ENCODE results near the gene UNKL.

The UNKL gene

GRCh38 chr16:1320097-1320496 is 94.4 kb downstream of the UNKL start:
- H2BK120ac ChIP-seq (ENCODE audit: insufficient read depth, low read length, poor library complexity): no peak overlapping the region
- peaks cover 4% of the 10 kb centered on the region for H3K9me3 ChIP-seq (ENCODE audit: insufficient read depth, low read depth, low read length)
- no peak for DNase-seq
- no peak overlapping the region for H3K9ac ChIP-seq (ENCODE audit: low read length)
- no peak overlapping the region for H3K14ac ChIP-seq (ENCODE audit: low read length)
- H3K27me3 ChIP-seq (ENCODE audit: insufficient read depth, low read length): no peaks in the 10 kb centered on the region
- H3K27ac ChIP-seq (ENCODE audit: low read depth, low read length): no peak overlapping the region
- no peak overlapping the region for H2AK5ac ChIP-seq (ENCODE audit: low read length)
- H2BK5ac ChIP-seq (ENCODE audit: low read depth, low read length, poor library complexity): no peak overlapping the region
- H3K23ac ChIP-seq (ENCODE audit: low read length): no peak overlapping the region
- no peaks in the 10 kb centered on the region for H3K79me1 ChIP-seq (ENCODE audit: low read length)
- H2BK12ac ChIP-seq (ENCODE audit: low read length): no peak overlapping the region
- H4K8ac ChIP-seq (ENCODE audit: low read depth, low read length): no peak overlapping the region
- H3K36me3 ChIP-seq (ENCODE audit: control insufficient read depth in 1 of 2, insufficient read depth in 2 of 2, low read length in 2 of 2): peaks cover 90 to 91% of the 10 kb centered on the region in 2 experiments
- no peaks in the 10 kb centered on the region for H3K79me2 ChIP-seq (ENCODE audit: control insufficient read depth, insufficient read depth, low read length, poor library complexity)
- H3K4ac ChIP-seq (ENCODE audit: low read depth, low read length): no peak overlapping the region
- no peak overlapping the region for H4K12ac ChIP-seq (ENCODE audit: low read depth, low read length)
- no CpG with 5 or more reads among the region's 12 CpGs for WGBS (ENCODE audit: extremely low coverage, insufficient coverage, insufficient read length)
- no peak overlapping the region for H4K91ac ChIP-seq (ENCODE audit: low read depth, low read length)
- no peak overlapping the region for H3K18ac ChIP-seq (ENCODE audit: low read length)
- H3K4me1 ChIP-seq (ENCODE audit: control insufficient read depth in 1 of 2, insufficient read depth in 2 of 2, low read length in 2 of 2): no peaks in the 10 kb centered on the region
- H2AFZ ChIP-seq (ENCODE audit: insufficient read depth, low read length, poor library complexity): no peak overlapping the region
- H3K4me2 ChIP-seq (ENCODE audit: low read length): no peak overlapping the region
- no peak overlapping the region for H3K4me3 ChIP-seq (ENCODE audit: low read depth, low read length)

- H4K91ac ChIP-seq (ENCODE audit: low read depth, low read length): no peak overlapping the region
These were observed 95.5 kb downstream of the UNKL start for GRCh38 chr16:1319041-1319440.

GRCh38 chr16:1318268-1318545 is 96.3 kb downstream of the UNKL start:
- Histone ChIP-seq H3K23ac (ENCODE audit: low read length) (no peak overlapping the region), H2BK5ac (ENCODE audit: low read depth, low read length, poor library complexity) (no peak overlapping the region), H3K27me3 (ENCODE audit: insufficient read depth, low read length) (no peaks in the 10 kb centered on the region), H3K79me1 (ENCODE audit: low read length) (no peaks in the 10 kb centered on the region), H3K4me1 (ENCODE audit: control insufficient read depth in 1 of 2, insufficient read depth in 2 of 2, low read length in 2 of 2) (no peaks in the 10 kb centered on the region), H2AK5ac (ENCODE audit: low read length) (no peak overlapping the region), H3K4me3 (ENCODE audit: low read depth, low read length) (no peak overlapping the region), H2BK120ac (ENCODE audit: insufficient read depth, low read length, poor library complexity) (no peak overlapping the region), H3K14ac (ENCODE audit: low read length) (no peak overlapping the region), H3K36me3 (ENCODE audit: control insufficient read depth in 1 of 2, insufficient read depth in 2 of 2, low read length in 2 of 2) (peaks cover 89 to 90% of the 10 kb centered on the region in 2 experiments), H4K8ac (ENCODE audit: low read depth, low read length) (no peak overlapping the region), H3K9me3 (ENCODE audit: insufficient read depth, low read depth, low read length) (peaks cover 4% of the 10 kb centered on the region), H3K18ac (ENCODE audit: low read length) (no peak overlapping the region), H3K4ac (ENCODE audit: low read depth, low read length) (no peak overlapping the region), H4K12ac (ENCODE audit: low read depth, low read length) (no peak overlapping the region), H3K27ac (ENCODE audit: low read depth, low read length) (no peak overlapping the region), H4K91ac (ENCODE audit: low read depth, low read length) (no peak overlapping the region), H3K79me2 (ENCODE audit: control insufficient read depth, insufficient read depth, low read length, poor library complexity) (peaks cover 9% of the 10 kb centered on the region), H2AFZ (ENCODE audit: insufficient read depth, low read length, poor library complexity) (no peak overlapping the region), H3K4me2 (ENCODE audit: low read length) (no peak overlapping the region), H3K9ac (ENCODE audit: low read length) (no peak overlapping the region), H2BK12ac (ENCODE audit: low read length) (no peak overlapping the region)
- no peak for DNase-seq
- WGBS (ENCODE audit: extremely low coverage, insufficient coverage, insufficient read length): no CpG with 5 or more reads among the region's 9 CpGs

More at GRCh38 chr16:1319041-1319440, 95.5 kb downstream of the UNKL start:
- Histone ChIP-seq H3K36me3 (ENCODE audit: control insufficient read depth in 1 of 2, insufficient read depth in 2 of 2, low read length in 2 of 2) (peaks cover 90 to 91% of the 10 kb centered on the region in 2 experiments), H3K4ac (ENCODE audit: low read depth, low read length) (no peak overlapping the region), H2AFZ (ENCODE audit: insufficient read depth, low read length, poor library complexity) (no peak overlapping the region), H3K9me3 (ENCODE audit: insufficient read depth, low read depth, low read length) (peaks cover 4% of the 10 kb centered on the region), H4K8ac (ENCODE audit: low read depth, low read length) (no peak overlapping the region), H2AK5ac (ENCODE audit: low read length) (no peak overlapping the region), H2BK12ac (ENCODE audit: low read length) (no peak overlapping the region), H3K79me1 (ENCODE audit: low read length) (no peaks in the 10 kb centered on the region), H2BK5ac (ENCODE audit: low read depth, low read length, poor library complexity) (no peak overlapping the region), H4K12ac (ENCODE audit: low read depth, low read length) (no peak overlapping the region), H3K23ac (ENCODE audit: low read length) (no peak overlapping the region), H3K4me1 (ENCODE audit: control insufficient read depth in 1 of 2, insufficient read depth in 2 of 2, low read length in 2 of 2) (no peaks in the 10 kb centered on the region), H3K4me2 (ENCODE audit: low read length) (no peak overlapping the region), H3K4me3 (ENCODE audit: low read depth, low read length) (no peak overlapping the region), H3K27me3 (ENCODE audit: insufficient read depth, low read length) (no peaks in the 10 kb centered on the region), H3K9ac (ENCODE audit: low read length) (no peak overlapping the region), H3K79me2 (ENCODE audit: control insufficient read depth, insufficient read depth, low read length, poor library complexity) (peaks cover 2% of the 10 kb centered on the region), H3K18ac (ENCODE audit: low read length) (no peak overlapping the region), H3K27ac (ENCODE audit: low read depth, low read length) (no peak overlapping the region), H2BK120ac (ENCODE audit: insufficient read depth, low read length, poor library complexity) (no peak overlapping the region), H3K14ac (ENCODE audit: low read length) (no peak overlapping the region)
- DNase-seq: no peak
- WGBS (ENCODE audit: extremely low coverage, insufficient coverage, insufficient read length): no CpG with 5 or more reads among the region's 33 CpGs

- no peak for DNase-seq
- Histone ChIP-seq H3K79me2 (ENCODE audit: control insufficient read depth, insufficient read depth, low read length, poor library complexity) (peaks cover 13% of the 10 kb centered on the region), H3K4ac (ENCODE audit: low read depth, low read length) (no peak overlapping the region), H3K79me1 (ENCODE audit: low read length) (no peaks in the 10 kb centered on the region), H3K4me1 (ENCODE audit: control insufficient read depth in 1 of 2, insufficient read depth in 2 of 2, low read length in 2 of 2) (no peaks in the 10 kb centered on the region), H3K23ac (ENCODE audit: low read length) (no peak overlapping the region), H4K12ac (ENCODE audit: low read depth, low read length) (no peak overlapping the region), H2BK5ac (ENCODE audit: low read depth, low read length, poor library complexity) (no peak overlapping the region), H2AFZ (ENCODE audit: insufficient read depth, low read length, poor library complexity) (no peak overlapping the region), H4K8ac (ENCODE audit: low read depth, low read length) (no peak overlapping the region), H3K14ac (ENCODE audit: low read length) (no peak overlapping the region), H3K4me3 (ENCODE audit: low read depth, low read length) (no peak overlapping the region), H3K9me3 (ENCODE audit: insufficient read depth, low read depth, low read length) (peaks cover 4% of the 10 kb centered on the region), H3K27ac (ENCODE audit: low read depth, low read length) (no peak overlapping the region), H3K4me2 (ENCODE audit: low read length) (no peak overlapping the region), H4K91ac (ENCODE audit: low read depth, low read length) (no peak overlapping the region), H3K18ac (ENCODE audit: low read length) (no peak overlapping the region), H2AK5ac (ENCODE audit: low read length) (no peak overlapping the region), H2BK120ac (ENCODE audit: insufficient read depth, low read length, poor library complexity) (no peak overlapping the region), H2BK12ac (ENCODE audit: low read length) (no peak overlapping the region), H3K9ac (ENCODE audit: low read length) (no peak overlapping the region), H3K27me3 (ENCODE audit: insufficient read depth, low read length) (no peaks in the 10 kb centered on the region), H3K36me3 (ENCODE audit: control insufficient read depth in 1 of 2, insufficient read depth in 2 of 2, low read length in 2 of 2) (peaks cover 91 to 93% of the 10 kb centered on the region in 2 experiments)
- WGBS (ENCODE audit: extremely low coverage, insufficient coverage, insufficient read length): no CpG with 5 or more reads among the region's 32 CpGs
These were observed 96.8 kb downstream of the UNKL start for GRCh38 chr16:1317479-1318267.
